Gastrocnemius medialis (tissue), 4 donors: ENCODE data around the gene PRSS3. TPM values are rescaled to one million over a fixed set of nuclear protein-coding genes. Genes with fewer than 3 reads are reported as not detected.
"Not testable (repeated sequence)": the region's sequence is repeated elsewhere in the genome, so short reads cannot be mapped to it uniquely, and the experiment has no call there.

ENCODE experiments used
- ATAC-seq, 2 donors: fragments of 150-250 bp; one replicate each; pipeline ENCODE4 v1.9.1; 2016
- DNase-seq, 2 donors: peaks; one replicate each; pipeline ENCODE4 v3.0.0-alpha.2; 2019
- H3K27ac ChIP-seq, 4 donors: fragments of 200-600 bp; sonication (generic); 1 replicate in 1 of 4; 2 replicates in 3 of 4; pipeline ENCODE4 v1.5.1; 2016 to 2018; ENCODE audit warnings: mild to moderate bottlenecking in 2 of 4, moderate library complexity in 1 of 4
- H3K27me3 ChIP-seq, 3 donors: fragments of 200-600 bp; sonication (generic) in 2 of 3; 1 replicate in 1 of 3; 2 replicates in 2 of 3; pipeline versions ENCODE4 v1.5.1 to v1.6.0; 2016 to 2019; ENCODE audit warnings: mild to moderate bottlenecking in 1 of 3, moderate library complexity in 1 of 3
- H3K36me3 ChIP-seq, 2 donors: fragments of 200-600 bp; sonication (generic) in 1 of 2; one replicate each; pipeline ENCODE4 v1.5.1; 2017 to 2018
- H3K4me1 ChIP-seq, 2 donors: fragments of 200-600 bp; sonication (generic) in 1 of 2; one replicate each; pipeline ENCODE4 v1.5.1; 2016 to 2017; ENCODE audit warnings: mild to moderate bottlenecking in 2 of 2
- H3K4me3 ChIP-seq, 4 donors: fragments of 200-600 bp; sonication (generic) in 3 of 4; 1 replicate in 1 of 4; 2 replicates in 3 of 4; pipeline ENCODE4 v1.5.1; 2016 to 2019; ENCODE audit warnings: mild to moderate bottlenecking in 2 of 4
- H3K9me3 ChIP-seq, 3 donors: fragments of 200-600 bp; sonication (generic) in 2 of 3; 1 replicate in 1 of 3; 2 replicates in 2 of 3; pipeline ENCODE4 v1.5.1; 2016 to 2019
- POLR2A ChIP-seq, 2 donors: fragments of 450-650 bp; IDR thresholded peaks; one replicate each; pipeline ENCODE4 v1.6.1; 2017; ENCODE audit warnings: antibody characterized with exemption in 2 of 2, mild to moderate bottlenecking in 2 of 2, moderate library complexity in 2 of 2
- in situ Hi-C, 4 donors: fragments of 200-750 bp; cut with MboI; loops; one replicate each; pipeline versions ENCODE4 v1.15.0 to v1.8.0; 2017; ENCODE audit warnings: low sequenced_read_pairs in 4 of 4
- intact Hi-C: fragments of 100-400 bp; cut with DNase I; formaldehyde crosslinking; loops from one replicate; pipeline ENCODE4 v1.15.1; 2023; ENCODE audit warnings: low total_unique reads
- total RNA-seq, 4 donors: library from RNA; depleted of rRNA; stranded (reverse); fragments of >200 nt; gene quantifications; one replicate each; pipeline versions ENCODE4 v1.1.0 to v1.2.3, GENCODE V29; 2016
- TF ChIP-seq, protein P1 (sequence below), 5 experiments: fragments of 450-650 bp in 3 of 5; fragments of 200-600 bp in 2 of 5; sonication (generic) in 2 of 5; IDR thresholded peaks in 4 of 5; conservative IDR thresholded peaks in 1 of 5; 1 replicate in 4 of 5; 2 replicates in 1 of 5; pipeline ENCODE4 v1.5.1; 2016 to 2019; ENCODE audit warnings: antibody characterized with exemption in 5 of 5, mild to moderate bottlenecking in 3 of 5, moderate library complexity in 3 of 5

The PRSS3 gene
- total RNA-seq, 4 donors from 2014 or later = 0.46 TPM; not detected in 3

DNA sequence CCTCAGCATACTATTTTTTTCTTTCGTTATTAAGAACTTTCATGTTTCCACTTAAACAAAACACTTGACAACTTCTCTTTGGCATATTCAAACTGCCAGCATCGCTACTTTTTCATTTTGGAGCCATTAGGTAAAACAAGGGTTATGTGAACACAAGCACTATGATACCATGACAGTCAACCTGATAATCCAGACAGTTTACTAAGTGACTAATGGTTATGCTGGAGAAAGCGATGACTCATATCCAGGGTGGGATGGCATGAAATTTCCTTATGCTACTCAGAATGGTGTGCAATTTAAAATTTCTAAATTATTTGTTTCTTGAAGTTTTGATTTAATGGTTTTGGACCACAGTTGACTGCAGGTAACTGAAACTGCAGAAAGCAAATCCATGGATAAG lies 29.9 kb upstream of the PRSS3 start:
- Histone ChIP-seq H3K4me1 (no peaks in the 10 kb centered on the region), H3K9me3 (no peaks in the 10 kb centered on the region), H3K27me3 (no peaks in the 10 kb centered on the region), H3K27ac (no peak overlapping the region), H3K4me3 (no peak overlapping the region), H3K36me3 (no peaks in the 10 kb centered on the region)
- DNase-seq (no peak), ATAC-seq (no peak)
- in situ Hi-C loops = no loop called here
- TF ChIP-seq, protein P1, sequence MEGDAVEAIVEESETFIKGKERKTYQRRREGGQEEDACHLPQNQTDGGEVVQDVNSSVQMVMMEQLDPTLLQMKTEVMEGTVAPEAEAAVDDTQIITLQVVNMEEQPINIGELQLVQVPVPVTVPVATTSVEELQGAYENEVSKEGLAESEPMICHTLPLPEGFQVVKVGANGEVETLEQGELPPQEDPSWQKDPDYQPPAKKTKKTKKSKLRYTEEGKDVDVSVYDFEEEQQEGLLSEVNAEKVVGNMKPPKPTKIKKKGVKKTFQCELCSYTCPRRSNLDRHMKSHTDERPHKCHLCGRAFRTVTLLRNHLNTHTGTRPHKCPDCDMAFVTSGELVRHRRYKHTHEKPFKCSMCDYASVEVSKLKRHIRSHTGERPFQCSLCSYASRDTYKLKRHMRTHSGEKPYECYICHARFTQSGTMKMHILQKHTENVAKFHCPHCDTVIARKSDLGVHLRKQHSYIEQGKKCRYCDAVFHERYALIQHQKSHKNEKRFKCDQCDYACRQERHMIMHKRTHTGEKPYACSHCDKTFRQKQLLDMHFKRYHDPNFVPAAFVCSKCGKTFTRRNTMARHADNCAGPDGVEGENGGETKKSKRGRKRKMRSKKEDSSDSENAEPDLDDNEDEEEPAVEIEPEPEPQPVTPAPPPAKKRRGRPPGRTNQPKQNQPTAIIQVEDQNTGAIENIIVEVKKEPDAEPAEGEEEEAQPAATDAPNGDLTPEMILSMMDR (IDR thresholded peaks at IDR 0.05 in 4 of 5, conservative IDR thresholded peaks at IDR 0.05 in 1 of 5) = no peak
- TF ChIP-seq POLR2A (IDR thresholded peaks at IDR 0.05) = no peak
- intact Hi-C loops = no loop called here

GRCh38 chr9:33770156-33770880 lies 25.0 kb upstream of the PRSS3 start:
- H3K4me1 ChIP-seq, H3K27ac ChIP-seq, ATAC-seq, H3K4me3 ChIP-seq, DNase-seq, H3K36me3 ChIP-seq, H3K27me3 ChIP-seq, intact Hi-C loops, H3K9me3 ChIP-seq, in situ Hi-C loops: not testable (repeated sequence)

GRCh38 chr9:33773135-33773534 lies 22.2 kb upstream of the PRSS3 start:
- DNase-seq, in situ Hi-C loops, H3K27me3 ChIP-seq, H3K9me3 ChIP-seq, ATAC-seq, intact Hi-C loops, H3K27ac ChIP-seq, H3K36me3 ChIP-seq, H3K4me3 ChIP-seq, H3K4me1 ChIP-seq: not testable (repeated sequence)

- in situ Hi-C loops, DNase-seq, ATAC-seq, H3K27me3 ChIP-seq, H3K27ac ChIP-seq, H3K4me3 ChIP-seq, H3K36me3 ChIP-seq, H3K9me3 ChIP-seq, intact Hi-C loops, H3K4me1 ChIP-seq: not testable (repeated sequence)
Observed at GRCh38 chr9:33774074-33774659, 21.2 kb upstream of the PRSS3 start.

DNA sequence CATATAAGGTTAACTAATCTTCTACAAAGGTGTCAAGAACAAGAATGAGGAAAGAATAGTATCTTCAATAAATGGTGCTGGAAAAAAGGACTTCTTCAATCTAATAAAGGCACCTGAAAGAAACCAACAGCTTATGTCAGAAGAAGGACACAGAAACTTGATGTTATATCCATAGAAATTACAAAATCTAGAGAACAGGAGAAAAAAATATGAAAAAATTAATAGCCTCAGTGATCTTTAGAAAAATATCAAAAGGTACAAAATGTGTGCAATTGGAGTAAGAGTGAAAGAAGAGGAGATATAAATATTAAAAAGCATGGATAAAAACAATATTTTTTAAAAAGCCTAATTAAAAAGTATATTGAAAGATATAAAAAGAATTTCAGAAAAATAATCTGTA lies 18.8 kb upstream of the PRSS3 start:
- in situ Hi-C loops = no loop called here
- H3K36me3 ChIP-seq = no peaks in the 10 kb centered on the region
- ATAC-seq (no peak), DNase-seq (no peak)
- peaks cover 0 to 6% of the 10 kb centered on the region in 2 donors for H3K4me1 ChIP-seq
- no peaks in the 10 kb centered on the region for H3K27me3 ChIP-seq
- no peak overlapping the region for H3K27ac ChIP-seq
- no peak overlapping the region for H3K4me3 ChIP-seq
- TF ChIP-seq, protein P1 (IDR thresholded peaks at IDR 0.05 in 4 of 5, conservative IDR thresholded peaks at IDR 0.05 in 1 of 5) = no peak
- no peak for TF ChIP-seq POLR2A (IDR thresholded peaks at IDR 0.05)
- no peaks in the 10 kb centered on the region for H3K9me3 ChIP-seq
- intact Hi-C loops = no loop called here

GRCh38 chr9:33778700-33779351 lies 16.5 kb upstream of the PRSS3 start:
- H3K27ac ChIP-seq = no peak overlapping the region
- TF ChIP-seq, protein P1 (IDR thresholded peaks at IDR 0.05 in 4 of 5, conservative IDR thresholded peaks at IDR 0.05 in 1 of 5) = peak; percentile 29 to 82 (median 48)
- TF ChIP-seq POLR2A (IDR thresholded peaks at IDR 0.05) = no peak
- DNase-seq = no peak

More at GRCh38 chr9:33778700-33779351, 16.5 kb upstream of the PRSS3 start:
- Histone ChIP-seq H3K4me1 (peaks cover 0 to 6% of the 10 kb centered on the region in 2 donors), H3K9me3 (no peaks in the 10 kb centered on the region), H3K4me3 (no peak overlapping the region), H3K27me3 (no peaks in the 10 kb centered on the region), H3K36me3 (no peaks in the 10 kb centered on the region)
- ATAC-seq = peak; percentile 60 to 82
- in situ Hi-C loops (no loop called here), intact Hi-C loops (no loop called here)
